HCT116 (cell line): ENCODE results near the gene PARVB. TPM values are rescaled to one million over a fixed set of nuclear protein-coding genes. Genes with fewer than 3 reads are reported as not detected.
A peak's percentile ranks its signal among the peaks of the same experiment; 100 is the strongest.

Source experiments
- ATAC-seq: fragments of 200-7000 bp; cut with Tn5 transposase; 2 replicates; pipeline ENCODE4 v1.9.1; 2020; ENCODE audit warnings: mild to moderate bottlenecking, moderate library complexity
- BruUV-seq: library from RNA; stranded (reverse); fragments of 400-500 nt; replicated peaks from 2 replicates; lab custom pipeline; 2021; lab: Mats Ljungman, UMichigan
- CTCF ChIA-PET: fragments of 300-600 bp; sonication (Branson Sonifier 250); formaldehyde crosslinking; loops from one replicate; lab custom pipeline; 2021; ENCODE audit warnings: antibody characterized with exemption; lab: Charles Lee
- POLR2A ChIA-PET: fragments of 300-600, 350-600 bp; sonication (Branson Sonifier 250); formaldehyde crosslinking; loops from one replicate; lab custom pipeline; 2021; ENCODE audit warnings: antibody characterized with exemption; lab: Charles Lee
- RAD21 ChIA-PET, 2 experiments: fragments of 300-600 bp; sonication (Branson Sonifier 250); formaldehyde crosslinking; loops; one replicate each; lab custom pipeline; 2023; ENCODE audit warnings: low total read pairs in 2 of 2; ENCODE audit not compliant: uncharacterized antibody in 2 of 2, unreplicated experiment in 2 of 2, low non-redundant PET in 1 of 2; lab: Charles Lee
- DNase-seq: peaks from one replicate; pipeline ENCODE4 v3.0.0-alpha.2; 2010; ENCODE audit warnings: low read depth, low spot score
- H2AFZ ChIP-seq: fragments of 200-600 bp; shearing (Covaris generic), sonication (generic); 2 replicates; pipeline ENCODE4 v1.6.1; 2017; ENCODE audit warnings: low read depth, mixed run types, mixed read lengths, antibody characterized with exemption, low read length; ENCODE audit not compliant: poor library complexity, severe bottlenecking
- H3K27ac ChIP-seq: 2 replicates; pipeline ENCODE4 v1.5.1; 2012; ENCODE audit warnings: low read depth, low read length
- H3K27me3 ChIP-seq: fragments of 200-600 bp; sonication (generic); 2 replicates; pipeline ENCODE4 v1.6.1; 2016; ENCODE audit warnings: mixed run types, low read length, mixed read lengths; ENCODE audit not compliant: insufficient read depth
- H3K36me3 ChIP-seq, 2 experiments: fragments of 200-500 bp in 1 of 2; fragments of 200-600 bp in 1 of 2; sonication (Bioruptor generic) in 1 of 2; sonication (generic) in 1 of 2; 2 replicates each; pipeline versions ENCODE4 v1.5.1 to v1.6.1; 2014 to 2016; ENCODE audit warnings: low read length in 2 of 2, inconsistent platforms in 1 of 2, mixed read lengths in 1 of 2, mixed run types in 1 of 2; ENCODE audit not compliant: insufficient read depth in 2 of 2, control insufficient read depth in 1 of 2
- H3K4me1 ChIP-seq, 2 experiments: fragments of 200-600 bp in 1 of 2; sonication (generic) in 1 of 2; 2 replicates each; pipeline versions ENCODE4 v1.5.1 to v1.6.1; 2012 to 2017; ENCODE audit warnings: low read length in 2 of 2, inconsistent platforms in 1 of 2, mild to moderate bottlenecking in 1 of 2, mixed read lengths in 1 of 2, mixed run types in 1 of 2, moderate library complexity in 1 of 2; ENCODE audit not compliant: insufficient read depth in 2 of 2, control insufficient read depth in 1 of 2
- H3K4me2 ChIP-seq: fragments of 200-600 bp; sonication (generic); 2 replicates; pipeline ENCODE4 v1.6.1; 2017; ENCODE audit warnings: mixed run types, low read length, mixed read lengths
- H3K4me3 ChIP-seq, 2 experiments: fragments of 200-600 bp in 1 of 2; sonication (generic) in 1 of 2; replicated peaks in 1 of 2; 2 replicates each; pipeline ENCODE4 v1.5.1; 2011 to 2016; ENCODE audit warnings: low read length in 2 of 2, control low read depth in 1 of 2, low read depth in 1 of 2, mild to moderate bottlenecking in 1 of 2, mixed read lengths in 1 of 2, mixed run types in 1 of 2
- H3K79me2 ChIP-seq: fragments of 200-600 bp; sonication (generic); 2 replicates; pipeline ENCODE4 v1.6.1; 2017; ENCODE audit warnings: mild to moderate bottlenecking, mixed run types, low read length, moderate library complexity, mixed read lengths; ENCODE audit not compliant: insufficient read depth
- H3K9ac ChIP-seq: fragments of 200-600 bp; sonication (generic); 2 replicates; pipeline ENCODE4 v1.6.1; 2016; ENCODE audit warnings: low read length, mixed read lengths
- H3K9me2 ChIP-seq: fragments of 200-600 bp; sonication (generic), shearing (Covaris generic); 2 replicates; pipeline ENCODE4 v1.6.1; 2017; ENCODE audit warnings: mixed run types, mild to moderate bottlenecking, moderate library complexity; ENCODE audit not compliant: insufficient read depth
- H3K9me3 ChIP-seq, 2 experiments: fragments of 200-500 bp in 1 of 2; fragments of 200-600 bp in 1 of 2; sonication (Bioruptor generic) in 1 of 2; sonication (generic) in 1 of 2; 2 replicates each; pipeline ENCODE4 v1.6.1; 2014 to 2017; ENCODE audit warnings: low read length in 2 of 2, mixed read lengths in 2 of 2, inconsistent platforms in 1 of 2, low read depth in 1 of 2, mild to moderate bottlenecking in 1 of 2, mixed run types in 1 of 2, moderate library complexity in 1 of 2; ENCODE audit not compliant: control insufficient read depth in 1 of 2, insufficient read depth in 1 of 2
- H4K20me1 ChIP-seq: fragments of 200-600 bp; sonication (generic), shearing (Covaris generic); 2 replicates; pipeline ENCODE4 v1.6.1; 2017; ENCODE audit warnings: mixed run types, mild to moderate bottlenecking, moderate library complexity; ENCODE audit not compliant: insufficient read depth
- CBX3 ChIP-seq: IDR thresholded peaks from 2 replicates; pipeline ENCODE4 v1.6.1; 2012; ENCODE audit warnings: low read depth
- CEBPB ChIP-seq: IDR thresholded peaks from 2 replicates; pipeline ENCODE4 v1.6.1; 2012; ENCODE audit warnings: low read depth
- EGR1 ChIP-seq: IDR thresholded peaks from 2 replicates; pipeline ENCODE4 v1.6.1; 2012; ENCODE audit warnings: low read depth
- EZH2 ChIP-seq: fragments of 200-600 bp; sonication (generic); IDR thresholded peaks from 2 replicates; pipeline ENCODE4 v1.6.1; 2017; ENCODE audit warnings: antibody characterized with exemption, mixed run types
- MAX ChIP-seq: IDR thresholded peaks from 2 replicates; pipeline ENCODE4 v1.6.1; 2012
- POLR2A ChIP-seq: IDR thresholded peaks from 2 replicates; pipeline ENCODE4 v1.7.0; 2011; ENCODE audit warnings: borderline replicate concordance; ENCODE audit not compliant: insufficient read depth, insufficient read length; ENCODE audit errors: extremely low read depth
- POLR2AphosphoS5 ChIP-seq: IDR thresholded peaks from 2 replicates; pipeline ENCODE4 v1.6.1; 2011; ENCODE audit warnings: mild to moderate bottlenecking, low read depth, low read length, moderate library complexity
- RAD21 ChIP-seq: IDR thresholded peaks from 2 replicates; pipeline ENCODE4 v1.6.1; 2012; ENCODE audit warnings: low read depth, mild to moderate bottlenecking
- REST ChIP-seq: IDR thresholded peaks from 2 replicates; pipeline ENCODE4 v1.6.1; 2012; ENCODE audit warnings: low read depth
- SIN3A ChIP-seq: IDR thresholded peaks from 2 replicates; pipeline ENCODE4 v1.6.1; 2012; ENCODE audit warnings: low read depth
- SRF ChIP-seq: IDR thresholded peaks from 2 replicates; pipeline ENCODE4 v1.6.1; 2012; ENCODE audit warnings: low read depth
- TCF7L2 ChIP-seq: IDR thresholded peaks from 2 replicates; pipeline ENCODE4 v1.7.0; 2011; ENCODE audit warnings: borderline replicate concordance, inconsistent platforms; ENCODE audit not compliant: insufficient read depth, insufficient read length; ENCODE audit errors: extremely low read depth
- YY1 ChIP-seq: IDR thresholded peaks from 2 replicates; pipeline ENCODE4 v1.6.1; 2011; ENCODE audit warnings: low read length, low read depth, moderate library complexity, mild to moderate bottlenecking; ENCODE audit not compliant: insufficient replicate concordance; ENCODE audit errors: extremely low read depth
- ZFX ChIP-seq: fragments of 450-650 bp; IDR thresholded peaks from 2 replicates; pipeline ENCODE4 v1.6.1; 2017
- ZNF274 ChIP-seq: fragments of 200-500 bp; sonication (Bioruptor generic); IDR thresholded peaks from 2 replicates; pipeline ENCODE4 v1.6.1; 2014; ENCODE audit warnings: mild to moderate bottlenecking, low read depth, low read length, inconsistent platforms
- intact Hi-C: fragments of 100-400 bp; cut with micrococcal nuclease; formaldehyde crosslinking; loops from 2 replicates; pipeline ENCODE4 v1.10.0; 2022
- total RNA-seq: library from RNA; stranded (reverse); gene quantifications from one replicate; pipeline ENCODE4 v1.2.1, GENCODE V29; 2021; ENCODE audit not compliant: unreplicated experiment
- TF ChIP-seq, protein P1 (sequence below), 3 experiments: fragments of 200-600 bp in 1 of 3; sonication (generic) in 1 of 3; IDR thresholded peaks in 2 of 3; conservative IDR thresholded peaks in 1 of 3; 2 replicates each; pipeline ENCODE4 v1.5.1; 2012 to 2017; ENCODE audit warnings: low read depth in 2 of 3, low read length in 2 of 3, antibody characterized with exemption in 1 of 3, borderline replicate concordance in 1 of 3, control low read depth in 1 of 3, mild to moderate bottlenecking in 1 of 3, mixed read lengths in 1 of 3, mixed run types in 1 of 3, moderate library complexity in 1 of 3; ENCODE audit not compliant: insufficient read depth in 1 of 3
- TF ChIP-seq, protein P2 (sequence below): IDR thresholded peaks from 2 replicates; pipeline ENCODE4 v1.6.1; 2011; ENCODE audit warnings: mild to moderate bottlenecking, low read length, moderate library complexity; ENCODE audit not compliant: insufficient replicate concordance; ENCODE audit errors: extremely low read depth

Gene PARVB
- total RNA-seq, 1 experiment from 2014 or later, result 21.4 TPM

GRCh38 chr22:44192098-44192815, 168.2 kb downstream of the PARVB start:
- Histone ChIP-seq H2AFZ (no peak overlapping the region), H3K36me3 (no peaks in the 10 kb centered on the region), H3K9ac (no peak overlapping the region), H3K27ac (no peak overlapping the region), H3K9me2 (no peaks in the 10 kb centered on the region), H3K27me3 (peaks cover 27% of the 10 kb centered on the region), H3K4me1 (peaks cover 4 to 16% of the 10 kb centered on the region in 2 experiments; a peak in 3 of 4 replicates), H3K9me3 (no peaks in the 10 kb centered on the region), H4K20me1 (no peaks in the 10 kb centered on the region), H3K79me2 (no peaks in the 10 kb centered on the region), H3K4me2 (no peak overlapping the region), H3K4me3 (no peak overlapping the region)
- no TSS peak for BruUV-seq
- intact Hi-C loops, result no loop called here
- DNase-seq (peak; percentile 60), ATAC-seq (peak; percentile 89)
- TF ChIP-seq, protein P1, sequence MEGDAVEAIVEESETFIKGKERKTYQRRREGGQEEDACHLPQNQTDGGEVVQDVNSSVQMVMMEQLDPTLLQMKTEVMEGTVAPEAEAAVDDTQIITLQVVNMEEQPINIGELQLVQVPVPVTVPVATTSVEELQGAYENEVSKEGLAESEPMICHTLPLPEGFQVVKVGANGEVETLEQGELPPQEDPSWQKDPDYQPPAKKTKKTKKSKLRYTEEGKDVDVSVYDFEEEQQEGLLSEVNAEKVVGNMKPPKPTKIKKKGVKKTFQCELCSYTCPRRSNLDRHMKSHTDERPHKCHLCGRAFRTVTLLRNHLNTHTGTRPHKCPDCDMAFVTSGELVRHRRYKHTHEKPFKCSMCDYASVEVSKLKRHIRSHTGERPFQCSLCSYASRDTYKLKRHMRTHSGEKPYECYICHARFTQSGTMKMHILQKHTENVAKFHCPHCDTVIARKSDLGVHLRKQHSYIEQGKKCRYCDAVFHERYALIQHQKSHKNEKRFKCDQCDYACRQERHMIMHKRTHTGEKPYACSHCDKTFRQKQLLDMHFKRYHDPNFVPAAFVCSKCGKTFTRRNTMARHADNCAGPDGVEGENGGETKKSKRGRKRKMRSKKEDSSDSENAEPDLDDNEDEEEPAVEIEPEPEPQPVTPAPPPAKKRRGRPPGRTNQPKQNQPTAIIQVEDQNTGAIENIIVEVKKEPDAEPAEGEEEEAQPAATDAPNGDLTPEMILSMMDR (IDR thresholded peaks at IDR 0.05 in 2 of 3, conservative IDR thresholded peaks at IDR 0.05 in 1 of 3; ENCODE audit: borderline replicate concordance in 1 of 3, insufficient read depth in 1 of 3, low read depth in 2 of 3, low read length in 2 of 3), result no peak
- no peak for TF ChIP-seq POLR2A
- no peak for TF ChIP-seq MAX
- TF ChIP-seq SRF, result no peak
- no peak for TF ChIP-seq YY1
- TF ChIP-seq ZNF274, result no peak
- TF ChIP-seq EGR1, result no peak
- TF ChIP-seq ZFX, result no peak
- no peak for TF ChIP-seq POLR2AphosphoS5
- no peak for TF ChIP-seq RAD21
- TF ChIP-seq CEBPB, result no peak
- TF ChIP-seq REST, result no peak
- TF ChIP-seq TCF7L2, result no peak
- TF ChIP-seq EZH2, result no peak
- TF ChIP-seq, protein P2, sequence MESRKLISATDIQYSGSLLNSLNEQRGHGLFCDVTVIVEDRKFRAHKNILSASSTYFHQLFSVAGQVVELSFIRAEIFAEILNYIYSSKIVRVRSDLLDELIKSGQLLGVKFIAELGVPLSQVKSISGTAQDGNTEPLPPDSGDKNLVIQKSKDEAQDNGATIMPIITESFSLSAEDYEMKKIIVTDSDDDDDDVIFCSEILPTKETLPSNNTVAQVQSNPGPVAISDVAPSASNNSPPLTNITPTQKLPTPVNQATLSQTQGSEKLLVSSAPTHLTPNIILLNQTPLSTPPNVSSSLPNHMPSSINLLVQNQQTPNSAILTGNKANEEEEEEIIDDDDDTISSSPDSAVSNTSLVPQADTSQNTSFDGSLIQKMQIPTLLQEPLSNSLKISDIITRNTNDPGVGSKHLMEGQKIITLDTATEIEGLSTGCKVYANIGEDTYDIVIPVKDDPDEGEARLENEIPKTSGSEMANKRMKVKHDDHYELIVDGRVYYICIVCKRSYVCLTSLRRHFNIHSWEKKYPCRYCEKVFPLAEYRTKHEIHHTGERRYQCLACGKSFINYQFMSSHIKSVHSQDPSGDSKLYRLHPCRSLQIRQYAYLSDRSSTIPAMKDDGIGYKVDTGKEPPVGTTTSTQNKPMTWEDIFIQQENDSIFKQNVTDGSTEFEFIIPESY, result no peak
- TF ChIP-seq CBX3, result no peak
- TF ChIP-seq SIN3A, result no peak
- POLR2A ChIA-PET, result no interaction called here
- RAD21 ChIA-PET, result no interaction called here
- CTCF ChIA-PET, result no interaction called here
